Upper lobe of right lung (tissue), 1 donor: Measurements from ENCODE around the gene FOXK2. TPM values are rescaled to one million over a fixed set of nuclear protein-coding genes. Genes with fewer than 3 reads are reported as not detected.

Experiments
- ATAC-seq: fragments of 200-7000 bp; cut with Tn5 transposase; one replicate; pipeline ENCODE4 v1.9.1; 2020; ENCODE audit warnings: mild to moderate bottlenecking, moderate library complexity
- DNase-seq: peaks from one replicate; pipeline ENCODE4 v3.0.0-alpha.2; 2020
- H3K27ac ChIP-seq: fragments of 200-600 bp; one replicate; pipeline ENCODE4 v1.8.0; 2022
- H3K27me3 ChIP-seq: fragments of 200-600 bp; one replicate; pipeline ENCODE4 v1.8.0; 2022; ENCODE audit warnings: mild to moderate bottlenecking
- H3K36me3 ChIP-seq: fragments of 200-600 bp; one replicate; pipeline ENCODE4 v1.8.0; 2022
- H3K4me1 ChIP-seq: fragments of 200-600 bp; one replicate; pipeline ENCODE4 v1.8.0; 2022
- H3K4me3 ChIP-seq: fragments of 200-600 bp; one replicate; pipeline ENCODE4 v1.8.0; 2022; ENCODE audit warnings: mild to moderate bottlenecking
- H3K9me3 ChIP-seq: fragments of 200-600 bp; one replicate; pipeline ENCODE4 v1.8.0; 2022
- intact Hi-C: fragments of 100-400 bp; cut with DNase I; formaldehyde crosslinking; loops from one replicate; pipeline ENCODE4 v1.11.0; 2022
- total RNA-seq: library from RNA; stranded (reverse); fragmentation: NEBNext Ultra II Directional; extraction: Animal tissue kit (Norgen Biotek cat#: 25700); gene quantifications from one replicate; pipeline ENCODE4 v1.2.1, GENCODE V29; 2021
- TF ChIP-seq, protein P1 (sequence below): fragments of 200-600 bp; IDR thresholded peaks from one replicate; pipeline ENCODE4 v1.8.0; 2022; ENCODE audit warnings: antibody characterized with exemption
- donor health status: DM: no; HTN: yes; CAD: no; lungs with severe emphysema.

The FOXK2 gene
- total RNA-seq, 1 donor from 2014 or later = 62.4 TPM

DNA sequence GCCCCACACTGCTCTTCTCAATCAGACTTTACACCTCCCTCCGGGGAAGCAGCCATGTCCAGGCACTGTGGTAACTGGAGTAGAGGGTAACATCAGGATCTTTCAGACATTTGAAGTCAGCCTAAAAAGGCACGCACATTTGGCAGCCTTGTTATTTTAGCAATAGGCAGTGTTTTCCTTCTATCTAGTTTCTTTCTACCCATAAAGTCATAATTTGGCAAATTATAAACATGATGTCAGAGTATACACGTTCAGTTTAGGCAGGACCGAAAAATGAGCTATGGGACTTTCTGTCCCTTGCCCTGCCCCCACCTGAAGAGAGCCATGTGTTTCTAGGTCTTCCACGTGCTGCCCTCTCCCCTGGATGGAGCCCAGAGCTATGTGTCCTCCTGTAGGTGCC, 39.9 kb upstream of the FOXK2 start:
- Histone ChIP-seq H3K36me3 (peaks cover 96% of the 10 kb centered on the region), H3K27me3 (no peaks in the 10 kb centered on the region), H3K4me3 (no peak overlapping the region), H3K27ac (no peak overlapping the region), H3K4me1 (no peaks in the 10 kb centered on the region), H3K9me3 (no peaks in the 10 kb centered on the region)
- intact Hi-C loops = no loop called here
- TF ChIP-seq, protein P1, sequence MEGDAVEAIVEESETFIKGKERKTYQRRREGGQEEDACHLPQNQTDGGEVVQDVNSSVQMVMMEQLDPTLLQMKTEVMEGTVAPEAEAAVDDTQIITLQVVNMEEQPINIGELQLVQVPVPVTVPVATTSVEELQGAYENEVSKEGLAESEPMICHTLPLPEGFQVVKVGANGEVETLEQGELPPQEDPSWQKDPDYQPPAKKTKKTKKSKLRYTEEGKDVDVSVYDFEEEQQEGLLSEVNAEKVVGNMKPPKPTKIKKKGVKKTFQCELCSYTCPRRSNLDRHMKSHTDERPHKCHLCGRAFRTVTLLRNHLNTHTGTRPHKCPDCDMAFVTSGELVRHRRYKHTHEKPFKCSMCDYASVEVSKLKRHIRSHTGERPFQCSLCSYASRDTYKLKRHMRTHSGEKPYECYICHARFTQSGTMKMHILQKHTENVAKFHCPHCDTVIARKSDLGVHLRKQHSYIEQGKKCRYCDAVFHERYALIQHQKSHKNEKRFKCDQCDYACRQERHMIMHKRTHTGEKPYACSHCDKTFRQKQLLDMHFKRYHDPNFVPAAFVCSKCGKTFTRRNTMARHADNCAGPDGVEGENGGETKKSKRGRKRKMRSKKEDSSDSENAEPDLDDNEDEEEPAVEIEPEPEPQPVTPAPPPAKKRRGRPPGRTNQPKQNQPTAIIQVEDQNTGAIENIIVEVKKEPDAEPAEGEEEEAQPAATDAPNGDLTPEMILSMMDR = no peak
- DNase-seq = no peak
- ATAC-seq = no peak

DNA sequence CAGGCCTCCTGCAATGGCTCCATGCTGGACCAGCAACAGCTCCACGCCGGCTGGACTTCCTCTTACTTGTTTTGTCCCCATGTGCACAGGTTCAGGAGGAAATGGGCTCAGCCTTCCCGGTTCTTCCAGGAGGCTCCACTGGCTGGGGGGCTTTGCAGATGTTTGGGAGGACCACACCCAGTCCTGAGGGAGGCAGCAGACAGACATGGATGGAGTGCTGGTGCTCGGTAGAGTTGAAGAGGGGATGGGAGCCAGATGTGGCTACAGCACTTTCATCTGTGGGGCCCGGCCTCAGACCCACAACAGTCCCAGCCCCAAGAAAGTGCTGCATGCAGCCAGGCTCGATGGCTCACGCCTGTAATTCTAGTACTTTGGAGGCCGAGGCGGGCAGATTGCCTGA, 39.2 kb upstream of the FOXK2 start:
- Histone ChIP-seq H3K4me1 (no peaks in the 10 kb centered on the region), H3K4me3 (no peak overlapping the region), H3K9me3 (no peaks in the 10 kb centered on the region), H3K27ac (no peak overlapping the region), H3K36me3 (peaks cover 96% of the 10 kb centered on the region), H3K27me3 (no peaks in the 10 kb centered on the region)
- DNase-seq (no peak), ATAC-seq (no peak)
- TF ChIP-seq, protein P1 = no peak
- intact Hi-C loops = no loop called here

DNA sequence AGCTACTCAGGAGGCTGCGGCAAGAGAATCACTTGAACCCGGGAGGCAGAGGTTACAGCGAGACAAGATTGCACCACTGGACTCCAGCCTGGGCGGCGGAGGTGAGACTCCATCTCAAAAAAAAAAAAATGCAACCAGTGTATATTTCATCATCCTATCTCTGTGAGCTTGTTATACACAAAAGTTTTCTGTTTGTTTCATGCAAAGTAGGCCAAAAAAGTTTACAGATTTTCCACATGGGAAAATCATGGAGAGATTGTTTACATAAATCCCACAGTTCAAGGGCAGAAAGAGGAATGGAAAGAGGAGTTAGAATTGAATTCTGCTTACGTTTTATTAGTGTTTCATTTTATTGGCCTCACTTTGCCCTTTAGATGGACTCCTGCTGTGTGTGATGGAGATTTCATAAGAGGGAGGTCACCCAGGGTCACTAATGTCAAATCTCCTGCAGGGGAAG, 36.3 kb upstream of the FOXK2 start:
- Histone ChIP-seq H3K27me3 (no peaks in the 10 kb centered on the region), H3K27ac (no peak overlapping the region), H3K4me1 (peaks cover 3% of the 10 kb centered on the region), H3K36me3 (peaks cover 98% of the 10 kb centered on the region), H3K4me3 (no peak overlapping the region), H3K9me3 (no peaks in the 10 kb centered on the region)
- TF ChIP-seq, protein P1 = no peak
- ATAC-seq = no peak
- no peak for DNase-seq
- intact Hi-C loops = no loop called here

DNA sequence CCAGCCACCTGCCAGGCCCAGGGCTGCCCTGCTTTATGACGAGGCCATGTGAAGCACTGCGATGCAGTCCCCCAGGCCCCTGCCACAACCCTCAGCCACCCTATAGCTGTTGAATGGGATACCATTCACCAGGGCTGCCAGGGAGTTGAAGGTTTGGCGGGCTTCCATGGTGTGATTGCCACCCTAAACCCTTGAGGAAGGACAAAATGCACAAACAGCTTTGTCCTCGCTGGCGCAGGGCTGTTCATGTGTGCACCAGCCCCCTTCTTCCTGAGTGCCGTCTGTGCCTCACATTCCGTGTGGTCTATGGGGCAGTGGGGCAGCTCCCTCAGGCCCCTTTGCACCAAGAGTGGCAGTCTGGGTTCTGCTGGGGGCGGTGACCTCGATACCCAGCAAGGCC, 35.7 kb upstream of the FOXK2 start:
- Histone ChIP-seq H3K27me3 (no peaks in the 10 kb centered on the region), H3K4me1 (peaks cover 3% of the 10 kb centered on the region), H3K9me3 (no peaks in the 10 kb centered on the region), H3K27ac (no peak overlapping the region), H3K4me3 (no peak overlapping the region), H3K36me3 (peaks cover 96% of the 10 kb centered on the region)
- ATAC-seq = no peak
- TF ChIP-seq, protein P1 = no peak
- intact Hi-C loops = no loop called here
- DNase-seq = no peak

DNA sequence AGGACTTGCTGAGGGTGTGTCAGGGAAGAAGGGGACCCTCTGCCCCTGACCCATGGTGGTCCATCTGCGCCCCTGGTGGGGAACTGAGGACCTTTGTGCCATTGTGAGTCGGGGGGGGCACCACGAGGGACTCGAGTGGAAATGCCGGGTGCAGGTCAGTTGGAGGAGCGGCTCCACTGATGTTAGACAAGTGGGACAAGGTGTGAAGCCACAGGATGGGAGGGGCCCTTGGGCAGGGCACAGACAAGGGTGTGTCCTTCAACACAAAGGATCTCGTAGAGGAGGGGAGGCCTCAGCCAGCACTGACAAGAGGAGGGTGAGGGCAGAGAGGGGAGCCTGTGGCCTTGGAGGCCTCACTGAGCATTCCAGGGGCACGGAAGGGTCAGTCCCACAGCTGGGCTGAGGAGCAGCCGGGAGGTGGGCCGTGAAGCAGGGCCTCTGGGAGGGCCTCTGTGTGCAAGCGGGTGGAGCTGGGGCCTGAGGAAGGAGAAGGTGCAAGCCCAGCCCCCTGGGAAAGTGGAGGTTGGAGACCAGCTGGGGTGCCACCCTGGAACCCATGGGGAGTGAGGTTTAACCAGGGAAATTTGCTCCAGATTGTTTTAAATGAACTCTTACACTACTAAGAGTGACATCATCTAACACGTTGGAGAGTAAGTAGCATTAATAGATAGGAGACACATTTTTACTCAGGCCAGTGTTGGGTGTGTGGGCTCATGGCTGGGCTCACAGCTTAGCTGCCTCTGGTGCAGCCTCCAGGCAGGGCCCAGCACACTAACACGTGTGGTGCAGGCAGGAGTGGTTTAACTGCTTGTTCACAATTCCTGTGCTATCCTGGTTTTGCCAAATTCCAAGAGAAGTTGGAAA, 33.1 kb upstream of the FOXK2 start:
- Histone ChIP-seq H3K4me1 (peaks cover 3% of the 10 kb centered on the region), H3K36me3 (peaks cover 69% of the 10 kb centered on the region), H3K27me3 (no peaks in the 10 kb centered on the region), H3K4me3 (no peak overlapping the region), H3K9me3 (no peaks in the 10 kb centered on the region), H3K27ac (no peak overlapping the region)
- intact Hi-C loops = no loop called here
- TF ChIP-seq, protein P1 = no peak
- ATAC-seq (no peak), DNase-seq (no peak)
